GM18519 (cell line): ENCODE results near the gene ARVCF.

Experiments used
- ATAC-seq: cut with Tn5 transposase; IDR thresholded peaks from one replicate; pipeline ENCODE4 v1.9.1; 2021; ENCODE audit warnings: mild to moderate bottlenecking, moderate library complexity; ENCODE audit not compliant: unreplicated experiment, low FRiP score

ARVCF gene

DNA sequence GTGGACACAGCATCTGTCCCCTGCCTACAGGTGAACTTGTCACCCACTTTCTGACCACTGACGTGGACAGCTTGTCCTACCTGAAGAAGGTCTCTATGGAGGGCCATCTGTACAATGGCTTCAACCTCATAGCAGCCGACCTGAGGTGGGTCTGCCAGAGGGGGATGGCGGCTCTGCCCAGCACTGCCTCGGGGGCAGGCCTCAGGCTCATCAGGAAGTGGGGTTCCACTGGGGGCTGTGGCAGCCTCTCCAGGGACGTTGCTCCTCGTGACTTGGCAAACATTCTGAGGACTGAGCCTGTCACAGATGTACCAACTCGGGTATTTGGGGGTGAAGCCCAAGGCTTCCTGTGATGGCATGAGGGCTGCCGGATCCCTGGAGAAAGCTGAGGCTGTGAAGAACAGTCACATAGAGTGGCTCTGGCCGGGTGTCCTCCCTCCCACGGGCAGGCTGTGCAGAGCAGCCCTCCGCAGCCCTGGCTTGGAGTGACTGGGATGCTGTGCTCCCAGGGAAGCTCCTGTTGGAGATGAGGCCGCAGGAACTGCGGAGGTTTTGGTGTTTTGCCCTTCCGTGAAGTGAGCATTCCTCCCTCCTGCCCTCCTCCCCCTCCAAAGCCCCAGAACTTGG lies 36.9 kb upstream of the ARVCF start:
- no peak for ATAC-seq

DNA sequence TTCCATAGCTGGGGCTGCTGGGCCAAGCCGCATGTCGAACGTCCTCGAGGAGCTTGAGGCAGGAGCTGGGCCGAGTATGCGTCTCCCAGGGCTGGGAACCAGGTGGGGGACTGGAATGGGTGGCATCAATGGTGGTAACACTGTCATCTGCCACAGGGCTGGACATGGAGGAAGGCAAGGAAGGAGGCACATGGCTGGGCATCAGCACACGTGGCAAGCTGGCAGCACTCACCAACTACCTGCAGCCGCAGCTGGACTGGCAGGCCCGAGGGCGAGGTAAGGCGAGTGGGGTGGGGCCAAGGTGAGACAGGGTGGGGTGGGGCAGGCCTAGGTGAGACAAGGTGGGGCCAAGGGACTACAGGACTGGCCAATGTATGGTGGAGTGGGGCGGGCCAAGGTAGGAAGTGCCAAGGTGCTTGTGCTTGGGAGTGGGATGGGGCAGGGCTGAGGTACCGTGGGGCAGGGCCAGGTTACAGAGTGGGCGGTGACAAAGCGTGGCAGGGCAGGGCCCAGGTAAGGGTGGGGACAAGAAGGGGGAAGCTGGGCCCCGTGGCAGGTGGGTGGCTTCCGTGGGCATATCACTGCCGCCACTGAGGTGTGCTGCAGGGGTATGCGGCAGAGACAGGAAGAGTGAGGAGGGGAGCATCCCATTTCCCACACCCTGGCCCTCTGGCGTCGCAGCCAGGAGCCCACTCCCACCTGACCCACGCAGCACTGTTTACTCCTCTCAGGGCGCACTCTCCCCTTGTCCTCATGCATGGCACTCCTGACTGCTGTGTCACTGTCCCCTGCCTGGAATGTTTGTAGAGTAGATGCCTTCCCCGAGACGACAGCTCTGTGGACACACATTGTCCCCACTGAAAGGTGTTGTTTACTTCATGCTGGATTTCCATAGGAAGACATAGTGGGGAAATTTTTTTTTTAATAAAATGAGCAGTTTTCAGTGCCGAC lies 36.0 kb upstream of the ARVCF start:
- ATAC-seq, result no peak

DNA sequence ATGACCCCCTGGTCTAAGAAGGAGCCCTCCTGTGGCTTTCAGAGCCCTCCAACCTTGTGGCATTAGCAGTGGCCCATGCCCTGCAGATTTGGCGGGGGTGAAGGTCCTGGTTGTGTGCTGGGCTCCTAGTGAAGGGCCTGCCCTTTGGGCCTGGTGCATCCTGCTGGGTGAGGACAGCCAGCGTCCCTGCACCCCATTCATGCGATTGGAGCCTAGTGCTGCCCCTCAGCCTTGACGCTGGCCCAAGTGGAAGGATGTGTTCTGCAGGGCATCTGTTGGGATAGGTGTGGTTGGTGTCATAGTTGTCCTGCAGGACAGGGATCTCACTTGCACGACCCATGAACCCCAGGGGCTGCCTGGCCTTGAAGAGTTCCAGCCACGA lies 35.3 kb upstream of the ARVCF start:
- no peak for ATAC-seq

DNA sequence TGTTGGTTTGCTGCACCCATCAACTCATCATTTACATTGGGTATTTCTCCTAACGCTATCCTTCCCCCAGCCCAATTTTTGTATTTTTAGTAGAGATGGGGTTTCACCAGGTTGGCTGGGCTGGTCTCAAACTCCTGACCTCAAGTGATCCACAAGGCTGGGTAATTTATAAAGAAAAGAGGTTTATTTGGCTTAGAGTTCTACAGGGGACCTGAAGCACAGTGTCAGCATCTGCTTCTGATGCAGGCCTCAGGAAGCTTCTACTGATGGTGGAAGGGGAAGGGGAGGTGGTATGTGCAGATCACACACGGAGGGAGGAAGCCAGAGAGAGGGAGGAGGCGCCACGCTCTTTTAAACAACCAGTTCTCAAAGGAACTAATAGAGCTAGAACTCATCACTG lies 30.1 kb upstream of the ARVCF start:
- no peak for ATAC-seq

DNA sequence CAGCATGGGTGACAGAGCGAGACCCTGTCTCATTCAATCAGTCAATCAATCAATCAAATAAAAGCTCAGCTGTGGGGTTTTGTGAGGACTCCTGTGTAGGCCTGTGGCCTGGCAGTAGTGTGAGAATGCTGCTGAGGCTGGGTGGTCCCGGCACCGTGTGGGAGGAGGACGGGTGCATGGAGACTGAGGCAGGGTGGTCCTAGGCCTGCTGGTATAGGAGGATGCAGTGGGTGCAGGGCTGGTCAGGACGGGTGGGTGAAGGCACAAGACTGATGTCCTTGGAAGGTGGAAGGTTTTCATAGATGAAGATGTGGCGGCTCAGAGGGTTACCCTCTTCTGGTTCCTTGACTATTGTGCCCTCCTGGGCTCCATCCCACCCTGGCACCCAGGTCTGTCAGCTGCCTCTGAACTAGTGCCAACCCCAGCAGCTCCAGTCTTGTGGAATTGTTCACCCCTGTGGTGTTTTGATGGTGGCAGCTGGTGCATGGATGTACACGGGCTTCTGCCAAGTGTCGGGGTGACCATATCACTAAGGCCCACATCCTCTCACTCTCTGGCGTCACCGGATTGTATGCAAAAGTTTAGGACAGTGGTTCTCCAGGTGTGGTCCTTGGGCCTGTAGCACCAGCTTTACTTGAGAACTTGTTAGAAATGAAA lies 28.0 kb upstream of the ARVCF start:
- no peak for ATAC-seq

DNA sequence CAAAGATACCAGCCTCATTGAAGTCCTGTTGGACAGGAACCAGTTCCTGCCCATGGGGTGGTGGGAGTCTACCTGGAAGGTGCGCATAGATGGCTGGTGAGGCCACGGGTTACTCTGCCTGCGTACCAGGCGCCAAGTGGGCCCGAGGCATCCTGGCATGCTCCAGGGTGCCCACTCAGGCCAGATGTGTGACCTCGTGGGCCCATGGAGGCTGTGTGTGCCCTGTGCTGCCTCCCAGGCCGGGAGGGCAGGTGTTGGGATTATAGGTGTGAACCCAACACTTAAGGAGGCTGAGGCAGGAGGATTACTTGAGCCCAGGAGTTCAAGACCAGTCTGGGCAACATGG lies 27.3 kb upstream of the ARVCF start:
- no peak for ATAC-seq

DNA sequence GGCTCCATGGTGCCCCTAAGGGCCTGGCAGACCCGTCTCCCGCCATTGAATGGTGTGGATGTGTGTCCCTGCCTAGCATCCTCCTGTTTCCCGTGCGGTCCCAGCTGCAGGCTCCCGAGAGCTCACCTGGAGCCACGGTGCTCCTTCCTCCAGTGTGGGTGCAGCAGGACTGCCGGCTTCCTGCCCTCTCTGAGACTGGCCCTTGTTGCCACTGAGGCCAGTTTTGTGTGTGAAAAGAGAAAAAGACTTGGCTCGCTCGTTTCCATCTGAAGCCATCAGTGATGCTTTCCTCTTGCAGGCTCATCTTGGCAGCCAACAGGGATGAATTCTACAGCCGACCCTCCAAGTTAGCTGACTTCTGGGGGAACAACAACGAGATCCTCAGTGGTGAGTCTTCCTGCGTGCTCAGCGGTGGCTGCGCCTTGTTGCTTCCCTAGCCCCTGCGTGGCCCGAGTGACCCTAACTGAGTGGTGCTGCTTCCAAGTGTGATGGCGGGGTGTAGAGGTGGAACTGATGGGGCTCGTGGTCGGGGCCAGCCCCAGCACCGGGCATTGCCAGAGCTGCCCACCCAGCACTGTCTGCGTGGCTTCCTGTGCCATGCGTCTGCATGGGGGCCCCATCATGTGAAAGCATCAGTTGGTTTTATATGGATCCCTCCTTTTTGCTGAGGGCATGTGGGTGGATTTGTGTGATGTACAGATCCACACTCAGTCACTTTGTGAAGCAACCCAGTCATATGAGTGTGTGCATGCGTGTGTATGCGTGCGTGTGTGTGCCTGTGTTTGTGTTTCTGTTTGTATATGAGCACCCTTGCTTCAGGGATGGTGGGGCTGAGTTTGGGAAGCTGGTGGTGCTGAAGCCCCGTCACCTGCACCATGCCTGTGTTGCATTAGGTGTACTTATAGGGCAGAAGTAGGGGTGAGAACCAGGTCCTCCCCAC lies 26.7 kb upstream of the ARVCF start:
- no peak for ATAC-seq

DNA sequence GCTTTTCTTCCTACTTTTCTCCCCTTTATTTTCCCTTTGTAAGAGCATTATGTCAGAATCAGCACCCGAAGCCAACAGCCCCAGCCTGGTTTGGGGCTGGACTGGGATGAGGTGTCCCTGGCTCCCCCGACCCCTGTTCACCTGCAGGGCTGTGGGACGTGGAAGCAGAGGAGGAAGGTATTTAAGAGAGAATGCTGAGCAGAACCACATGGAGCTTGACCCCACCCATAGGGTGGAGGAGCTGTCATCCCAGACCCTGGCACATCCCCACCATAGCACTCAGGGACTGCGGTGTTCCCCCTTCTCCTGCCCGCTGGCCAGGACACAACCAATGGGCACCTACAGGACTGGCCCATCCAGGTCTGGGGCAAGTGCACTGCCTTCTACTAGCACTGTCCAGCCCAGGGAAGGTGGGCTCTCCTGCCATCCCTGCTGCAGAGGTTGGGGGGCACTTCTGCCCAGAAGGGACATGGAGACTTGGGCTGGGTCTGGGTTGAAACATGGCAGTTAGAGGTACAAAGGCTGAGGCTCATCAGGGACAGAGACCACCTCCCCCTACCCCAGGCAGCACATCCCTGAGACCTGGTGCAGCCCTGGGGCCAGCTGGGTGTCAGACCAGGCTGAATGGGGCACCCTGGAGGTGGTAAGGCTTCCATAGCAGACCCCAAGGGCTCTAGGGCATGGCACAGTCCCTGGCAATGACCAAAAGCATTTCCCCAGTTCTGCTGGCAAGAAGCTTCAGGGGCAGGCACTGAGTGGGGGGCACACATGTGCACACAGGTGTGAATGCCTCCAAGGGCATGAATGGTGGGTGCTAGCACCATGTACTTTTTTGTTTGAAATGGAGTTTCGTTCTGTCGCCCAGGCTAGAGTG lies 23.9 kb upstream of the ARVCF start:
- no peak for ATAC-seq

DNA sequence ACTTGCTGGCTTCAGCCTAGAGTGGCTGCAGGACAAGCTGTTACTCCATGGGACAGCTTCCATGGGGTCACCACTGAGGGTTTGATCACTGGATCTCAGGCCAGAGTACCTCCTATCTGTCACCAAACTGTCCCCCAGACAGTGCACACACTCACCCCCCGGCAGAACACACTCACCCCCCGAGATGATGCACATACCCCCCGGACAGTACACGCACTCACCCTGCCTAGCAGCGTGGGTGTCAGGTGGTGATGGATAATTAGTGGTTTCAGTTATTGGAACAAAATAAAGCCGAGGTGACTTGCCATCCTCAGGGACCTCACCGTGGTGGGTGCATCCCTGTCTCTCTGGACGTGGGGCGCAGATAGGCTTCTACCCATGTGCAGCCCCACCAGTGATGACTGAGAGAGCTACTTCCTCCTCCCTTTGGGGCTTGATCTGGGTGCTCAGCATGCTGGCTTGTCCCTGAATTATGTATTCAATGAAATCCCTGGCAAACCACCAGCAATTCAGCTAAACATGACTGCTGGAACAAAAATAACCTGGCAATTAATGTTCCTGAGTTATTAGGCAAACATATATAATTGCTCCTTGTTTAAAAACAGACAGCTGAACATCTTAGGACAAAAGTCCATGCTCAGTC lies 23.2 kb upstream of the ARVCF start:
- no peak for ATAC-seq

DNA sequence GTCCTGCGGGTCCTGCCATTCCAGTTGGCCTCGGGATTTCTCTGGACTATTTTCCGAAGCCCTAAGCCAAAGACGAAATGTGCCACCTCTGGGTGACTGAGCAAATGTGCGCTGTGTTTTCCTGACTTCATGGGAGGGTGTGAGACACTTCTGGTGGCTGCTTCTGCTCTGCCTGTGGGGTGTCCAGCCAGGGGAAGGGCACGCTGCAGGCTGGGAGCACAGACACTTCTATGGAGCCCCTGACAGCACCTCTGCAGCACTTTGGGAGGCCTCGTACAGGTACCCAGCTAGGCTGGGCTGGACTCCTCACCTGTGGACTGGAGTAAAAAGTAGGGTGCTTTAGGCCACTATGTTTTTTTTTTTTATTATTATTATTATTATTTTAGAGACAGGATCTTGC lies 22.0 kb upstream of the ARVCF start:
- ATAC-seq, result no peak

DNA sequence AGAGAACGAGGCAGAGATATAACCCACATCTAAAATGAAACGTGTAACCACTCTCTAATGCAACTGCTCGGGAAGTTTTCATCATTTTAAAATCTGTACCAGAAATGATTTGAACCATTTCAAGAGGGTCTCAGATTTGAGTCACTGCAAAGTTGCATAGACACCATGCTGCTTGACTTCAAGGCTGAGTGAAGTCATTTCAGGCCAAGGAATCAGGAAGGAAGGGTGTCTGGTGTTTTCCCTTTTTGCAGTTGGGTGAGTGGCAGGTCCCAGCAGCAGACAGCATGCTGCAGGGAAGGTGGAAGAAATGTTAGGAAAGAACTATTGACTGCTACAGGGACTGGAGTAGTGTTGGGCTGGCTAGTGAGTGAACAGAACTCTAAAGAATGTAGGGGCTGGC lies 20.8 kb upstream of the ARVCF start:
- ATAC-seq, result no peak

DNA sequence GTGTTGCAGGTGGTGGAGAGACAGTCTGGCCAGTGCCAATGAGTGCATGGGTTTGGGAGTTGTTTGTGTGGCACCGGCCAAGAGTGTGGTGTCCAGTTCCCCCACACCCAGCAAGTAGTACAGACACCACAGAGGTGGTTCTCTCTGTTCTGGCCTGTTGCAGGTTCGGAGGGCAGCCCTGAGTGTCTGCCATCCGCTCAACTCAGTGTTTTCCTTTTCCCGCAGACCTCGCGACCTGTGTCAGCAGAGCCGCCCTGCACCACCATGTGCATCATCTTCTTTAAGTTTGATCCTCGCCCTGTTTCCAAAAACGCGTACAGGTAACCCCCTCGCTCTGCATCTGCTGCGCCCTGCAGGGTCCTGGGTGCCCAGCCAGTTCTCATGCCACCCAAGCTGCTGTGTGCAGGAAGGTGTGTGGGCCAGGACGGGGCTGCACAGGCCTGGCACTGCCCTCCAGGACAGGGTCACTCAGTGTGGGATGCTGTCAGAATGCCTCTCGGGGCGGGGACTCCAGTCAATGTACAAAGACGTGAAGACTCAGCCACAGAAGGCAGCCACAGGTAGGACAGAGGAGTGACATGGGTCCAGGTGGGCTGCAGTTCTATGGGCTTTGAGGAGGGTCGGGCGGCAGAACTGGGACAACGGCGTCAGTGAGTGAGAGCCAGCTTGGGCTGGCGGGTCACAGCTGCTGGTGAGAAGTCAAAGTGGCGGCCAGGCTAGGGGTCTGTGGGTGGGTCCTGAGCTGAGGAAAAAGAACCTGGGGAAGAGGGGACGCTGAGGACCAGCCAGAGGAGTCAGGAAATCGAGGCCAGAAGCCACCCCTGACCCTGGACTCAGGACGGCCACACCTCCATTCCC lies 20.1 kb upstream of the ARVCF start:
- no peak for ATAC-seq

DNA sequence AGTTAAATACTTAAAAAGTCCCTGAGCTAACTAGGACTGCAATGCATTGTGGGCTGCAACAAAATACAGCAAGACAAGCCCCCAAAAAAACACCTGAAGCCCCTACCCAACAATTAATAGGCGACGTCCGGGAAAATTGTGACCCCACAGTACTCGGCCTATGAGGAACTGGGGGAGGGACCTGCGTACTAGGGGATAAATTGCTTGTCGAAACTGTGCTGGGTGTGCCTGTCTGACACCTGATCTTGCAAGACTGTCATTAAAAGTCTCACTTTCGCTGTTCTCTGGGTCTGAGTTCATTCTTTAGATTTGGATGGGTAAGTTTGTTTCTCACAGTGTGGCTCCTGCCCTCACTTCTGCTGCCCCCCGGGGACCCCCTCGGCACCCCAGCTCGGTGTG lies 19.5 kb upstream of the ARVCF start:
- ATAC-seq, result no peak

DNA sequence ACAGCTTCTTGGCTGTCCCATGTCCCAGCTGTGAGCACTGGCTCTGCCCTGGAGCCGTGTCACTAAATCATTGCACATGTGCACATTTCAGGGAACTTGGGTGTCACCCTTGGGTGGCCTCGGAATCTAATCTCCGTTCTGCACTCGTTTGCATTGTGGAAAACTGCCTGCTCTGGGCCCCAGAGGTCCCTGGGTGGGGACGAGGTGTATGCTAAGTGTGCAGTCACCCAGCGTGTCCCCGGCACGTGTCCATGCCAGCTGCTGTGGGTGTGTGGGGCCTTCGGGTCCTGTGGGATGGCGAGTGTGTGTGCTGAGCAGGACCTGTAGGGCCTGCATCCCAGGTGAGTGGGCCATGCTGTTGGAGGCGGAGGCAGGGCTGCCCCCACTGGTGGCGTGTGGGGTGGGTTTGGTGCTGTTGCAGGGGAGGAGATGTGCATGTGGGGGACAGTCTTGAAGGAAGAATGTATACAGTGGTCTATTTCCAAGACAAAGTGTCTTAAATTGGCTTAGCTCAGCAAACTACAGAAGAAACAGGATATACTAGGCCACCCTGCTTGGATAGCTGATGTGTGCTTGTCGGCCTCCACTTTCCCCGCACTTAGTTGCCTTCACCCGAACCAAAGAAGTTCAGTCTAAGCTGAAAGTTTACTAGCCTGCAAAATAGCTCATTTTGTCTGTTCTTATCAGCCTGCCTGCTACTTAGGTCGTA lies 18.9 kb upstream of the ARVCF start:
- ATAC-seq, result no peak

DNA sequence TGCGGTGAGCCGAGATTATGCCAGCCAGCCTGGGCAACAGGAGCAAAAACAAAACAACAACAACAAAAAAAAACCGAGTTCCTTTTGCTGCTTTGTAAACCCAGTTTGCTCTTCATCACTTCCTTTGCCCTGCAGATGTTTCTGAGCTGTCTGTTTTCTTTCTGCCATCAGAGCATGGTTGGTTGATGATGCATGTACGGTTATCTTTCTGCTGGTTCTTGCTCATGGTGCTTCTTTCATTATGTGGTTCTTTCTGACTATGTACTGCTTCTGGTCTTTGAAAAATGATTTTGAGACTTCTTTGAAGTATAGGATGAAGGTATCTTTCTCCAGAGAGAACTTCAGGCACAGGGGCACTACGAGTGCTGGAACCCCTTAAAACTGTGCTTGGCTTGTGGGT lies 17.5 kb upstream of the ARVCF start:
- ATAC-seq, result no peak

DNA sequence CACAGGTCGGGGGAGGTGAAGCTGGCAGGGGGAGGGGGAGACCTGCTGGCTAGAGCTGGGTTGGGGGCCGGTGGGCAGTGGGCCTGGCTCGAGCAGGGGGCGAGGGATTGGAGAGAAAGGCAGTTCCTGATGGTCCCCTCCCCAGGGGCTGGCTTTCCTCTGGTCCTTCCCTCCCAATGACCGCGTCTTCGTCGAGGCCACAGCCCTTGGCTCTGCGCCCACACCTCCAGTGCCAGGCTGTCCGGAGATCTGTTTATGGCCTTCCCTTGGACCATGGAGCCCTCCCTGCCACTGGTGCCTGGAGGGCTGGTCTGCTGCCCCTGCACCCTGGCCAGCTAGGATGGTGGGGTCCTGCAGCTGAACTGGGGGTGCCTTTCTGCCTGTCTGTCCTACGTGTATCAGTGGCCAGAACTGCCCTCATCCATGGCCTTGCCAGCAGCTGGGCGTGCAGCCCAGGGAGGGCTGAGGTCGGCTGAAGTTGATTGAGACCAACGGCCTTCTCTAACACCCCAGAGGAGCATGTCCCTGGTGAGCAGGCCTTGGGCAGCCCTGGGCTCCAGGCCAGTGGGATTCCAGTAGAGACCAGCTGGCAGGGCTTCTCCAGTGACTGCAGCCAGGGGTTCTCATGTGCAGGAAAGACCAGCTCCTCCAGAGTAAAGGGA lies 16.6 kb upstream of the ARVCF start:
- no peak for ATAC-seq

DNA sequence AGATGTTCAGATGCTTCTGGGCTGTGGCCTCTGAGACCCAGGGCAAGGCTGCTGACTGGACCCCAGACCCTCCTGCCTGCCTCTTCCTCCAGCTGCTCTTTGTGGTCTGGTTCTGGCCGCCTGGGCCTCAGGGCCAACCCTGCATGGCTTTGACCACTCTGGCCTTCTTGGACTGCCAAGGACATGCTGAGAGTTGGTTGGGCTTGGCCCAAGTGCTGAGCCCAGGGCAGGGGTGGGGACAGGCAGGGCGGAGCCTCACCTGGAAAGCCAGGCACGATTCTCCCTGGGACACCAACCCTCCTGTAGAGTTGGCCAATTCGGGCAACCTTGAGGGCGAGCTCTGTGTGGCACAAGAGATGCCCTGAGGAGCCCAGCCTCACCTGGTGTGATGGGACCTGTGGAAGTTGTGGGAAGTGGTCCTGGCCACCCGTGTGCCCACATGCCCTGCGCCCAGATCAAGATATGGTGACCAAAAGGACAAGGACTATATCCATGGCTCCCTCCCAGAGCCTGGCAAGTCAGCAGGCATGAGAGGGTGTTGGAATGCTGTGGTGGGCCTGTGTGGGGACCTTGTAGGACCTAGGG lies 15.9 kb upstream of the ARVCF start:
- no peak for ATAC-seq
